ENCODE data around the gene ACO2.

The ACO2 gene

DNA sequence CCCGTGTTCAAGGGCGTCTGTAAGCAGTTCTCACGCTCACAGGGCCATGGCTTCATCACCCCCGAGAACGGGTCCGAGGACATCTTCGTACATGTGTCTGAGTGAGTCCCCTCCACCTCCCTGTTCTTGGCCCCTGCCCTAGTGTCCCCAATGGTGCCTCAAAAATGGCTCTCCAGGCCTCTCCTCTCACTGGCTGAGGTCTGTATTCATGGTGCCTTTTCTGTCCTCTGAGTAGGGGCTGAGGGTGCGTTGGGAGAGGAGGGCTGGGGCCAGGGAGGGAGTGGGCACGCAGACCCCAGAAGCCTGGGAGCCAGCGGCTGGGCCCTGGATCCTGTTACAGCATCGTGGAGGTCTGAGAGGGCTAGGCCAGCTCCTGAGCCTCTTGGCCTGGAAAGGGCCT, 104.8 kb downstream of the ACO2 start:
- no peak for DNase-seq

DNA sequence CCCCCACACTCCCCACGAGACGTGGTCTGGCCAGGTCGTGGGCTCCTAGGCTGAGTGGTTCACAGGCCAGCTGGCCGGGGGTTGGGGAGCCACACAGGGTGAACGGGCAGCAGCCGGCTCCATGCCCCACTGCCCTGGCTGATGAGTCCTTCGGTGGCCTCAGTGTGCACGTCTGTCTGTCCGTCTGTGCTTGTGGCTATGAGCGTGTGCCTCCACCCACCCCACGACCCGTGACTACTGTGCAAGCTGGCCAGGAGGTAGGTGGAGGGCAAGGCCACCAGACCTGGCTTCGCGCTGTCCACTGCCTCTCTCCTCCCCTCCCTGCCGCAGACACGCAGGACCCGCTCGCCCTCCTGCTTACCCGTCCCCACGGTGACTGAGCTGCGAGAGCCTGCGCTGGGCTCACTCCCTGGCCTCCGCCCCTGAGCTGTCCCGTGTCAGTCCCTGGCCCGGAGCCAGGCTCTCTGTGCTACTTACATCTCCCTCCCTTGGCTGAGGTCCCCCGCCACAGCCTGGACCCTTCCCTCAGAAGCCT, 106.0 kb downstream of the ACO2 start:
- no peak for DNase-seq

DNA sequence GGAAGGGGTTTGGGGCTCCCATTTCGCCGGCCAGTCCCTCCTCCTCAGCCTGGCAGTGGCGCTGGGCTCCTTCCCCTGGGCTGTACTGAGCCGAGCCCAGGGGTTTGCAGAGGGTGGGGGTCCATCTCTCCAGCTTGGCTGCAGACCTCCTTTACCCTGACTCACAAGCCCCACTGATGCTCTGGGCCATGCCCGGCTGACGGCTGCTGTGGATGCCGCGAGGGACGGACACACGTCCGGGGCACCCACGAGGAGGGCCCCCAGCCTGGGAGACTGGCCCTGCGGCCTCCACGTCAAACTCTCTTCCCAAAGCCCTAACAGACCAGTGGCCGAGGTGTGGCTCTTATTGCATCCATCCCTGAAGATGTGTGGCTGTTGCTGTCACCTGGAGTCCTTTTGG, 106.6 kb downstream of the ACO2 start:
- no peak for DNase-seq

DNA sequence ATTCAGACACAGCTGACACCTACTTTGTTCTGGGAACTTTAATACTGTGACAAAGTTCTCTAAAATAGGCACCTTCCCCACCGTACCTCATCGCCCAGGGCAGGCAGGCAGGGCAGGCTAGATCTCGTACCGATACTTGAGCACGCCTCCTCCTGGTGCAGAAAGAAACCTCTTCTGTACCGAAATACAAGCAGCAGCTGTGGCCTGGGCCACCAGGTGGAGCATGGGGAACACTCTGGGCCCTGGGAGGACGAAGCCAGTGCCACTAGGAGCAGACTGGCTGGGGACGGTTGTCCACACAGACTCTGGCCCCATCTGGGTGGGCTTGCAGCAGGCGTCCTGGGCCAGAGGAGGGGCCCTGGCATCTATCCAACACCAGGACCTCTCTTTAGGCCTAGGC, 108.0 kb downstream of the ACO2 start:
- DNase-seq: no peak

DNA sequence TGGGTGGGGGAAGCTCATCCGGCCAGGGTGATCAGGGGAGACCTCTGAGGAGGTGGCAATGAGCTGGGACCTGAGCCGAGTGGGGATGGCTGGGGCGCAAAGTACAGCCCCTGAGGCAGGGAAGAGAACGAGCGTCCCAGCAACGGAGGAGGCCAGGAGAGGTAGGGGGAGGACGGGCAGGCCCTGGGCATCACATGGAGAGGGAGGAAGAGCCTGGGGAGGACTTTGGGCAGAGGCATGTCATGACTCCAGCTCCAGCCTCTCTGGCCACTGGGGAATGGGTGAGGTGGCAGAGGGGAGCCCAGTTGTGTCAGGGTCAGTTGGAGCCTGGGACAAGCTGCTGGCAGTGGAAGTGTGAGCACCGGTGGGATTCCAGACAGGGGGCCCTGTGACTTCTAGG, 109.2 kb downstream of the ACO2 start:
- DNase-seq: no peak
